OCI-LY7 (cell line): ENCODE results near the gene PHPT1.

Experiments used
- EZH2phosphoT487 ChIP-seq: fragments of 200-600 bp; sonication (generic); IDR thresholded peaks from 2 replicates; pipeline ENCODE4 v1.6.1; 2018; ENCODE audit warnings: low read depth, borderline replicate concordance, mild to moderate bottlenecking, mixed run types, antibody characterized with exemption, low read length, moderate library complexity, mixed read lengths
- TF ChIP-seq, protein P1 (sequence below): fragments of 200-600 bp; sonication (generic); conservative IDR thresholded peaks from 2 replicates; pipeline ENCODE4 v1.5.1; 2014; ENCODE audit warnings: mild to moderate bottlenecking, antibody characterized with exemption, low read length, moderate library complexity, mixed read lengths

GRCh38 chr9:136861874-136862457 lies 12.8 kb downstream of the PHPT1 start:
- TF ChIP-seq, protein P1, sequence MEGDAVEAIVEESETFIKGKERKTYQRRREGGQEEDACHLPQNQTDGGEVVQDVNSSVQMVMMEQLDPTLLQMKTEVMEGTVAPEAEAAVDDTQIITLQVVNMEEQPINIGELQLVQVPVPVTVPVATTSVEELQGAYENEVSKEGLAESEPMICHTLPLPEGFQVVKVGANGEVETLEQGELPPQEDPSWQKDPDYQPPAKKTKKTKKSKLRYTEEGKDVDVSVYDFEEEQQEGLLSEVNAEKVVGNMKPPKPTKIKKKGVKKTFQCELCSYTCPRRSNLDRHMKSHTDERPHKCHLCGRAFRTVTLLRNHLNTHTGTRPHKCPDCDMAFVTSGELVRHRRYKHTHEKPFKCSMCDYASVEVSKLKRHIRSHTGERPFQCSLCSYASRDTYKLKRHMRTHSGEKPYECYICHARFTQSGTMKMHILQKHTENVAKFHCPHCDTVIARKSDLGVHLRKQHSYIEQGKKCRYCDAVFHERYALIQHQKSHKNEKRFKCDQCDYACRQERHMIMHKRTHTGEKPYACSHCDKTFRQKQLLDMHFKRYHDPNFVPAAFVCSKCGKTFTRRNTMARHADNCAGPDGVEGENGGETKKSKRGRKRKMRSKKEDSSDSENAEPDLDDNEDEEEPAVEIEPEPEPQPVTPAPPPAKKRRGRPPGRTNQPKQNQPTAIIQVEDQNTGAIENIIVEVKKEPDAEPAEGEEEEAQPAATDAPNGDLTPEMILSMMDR: no peak
- TF ChIP-seq EZH2phosphoT487: no peak
